NCI-H345 treated with DMSO at 0.1 percent for 48 hours (cell line): ENCODE data around the gene TMEM131L.
"Not testable (repeated sequence)": the region's sequence is repeated elsewhere in the genome, so short reads cannot be mapped to it uniquely, and the experiment has no call there.

ENCODE experiments used
- DNase-seq: peaks from one replicate; lab custom pipeline; 2025; ENCODE audit not compliant: unreplicated experiment; lab: John Stamatoyannopoulos, UW

TMEM131L gene, protein sequence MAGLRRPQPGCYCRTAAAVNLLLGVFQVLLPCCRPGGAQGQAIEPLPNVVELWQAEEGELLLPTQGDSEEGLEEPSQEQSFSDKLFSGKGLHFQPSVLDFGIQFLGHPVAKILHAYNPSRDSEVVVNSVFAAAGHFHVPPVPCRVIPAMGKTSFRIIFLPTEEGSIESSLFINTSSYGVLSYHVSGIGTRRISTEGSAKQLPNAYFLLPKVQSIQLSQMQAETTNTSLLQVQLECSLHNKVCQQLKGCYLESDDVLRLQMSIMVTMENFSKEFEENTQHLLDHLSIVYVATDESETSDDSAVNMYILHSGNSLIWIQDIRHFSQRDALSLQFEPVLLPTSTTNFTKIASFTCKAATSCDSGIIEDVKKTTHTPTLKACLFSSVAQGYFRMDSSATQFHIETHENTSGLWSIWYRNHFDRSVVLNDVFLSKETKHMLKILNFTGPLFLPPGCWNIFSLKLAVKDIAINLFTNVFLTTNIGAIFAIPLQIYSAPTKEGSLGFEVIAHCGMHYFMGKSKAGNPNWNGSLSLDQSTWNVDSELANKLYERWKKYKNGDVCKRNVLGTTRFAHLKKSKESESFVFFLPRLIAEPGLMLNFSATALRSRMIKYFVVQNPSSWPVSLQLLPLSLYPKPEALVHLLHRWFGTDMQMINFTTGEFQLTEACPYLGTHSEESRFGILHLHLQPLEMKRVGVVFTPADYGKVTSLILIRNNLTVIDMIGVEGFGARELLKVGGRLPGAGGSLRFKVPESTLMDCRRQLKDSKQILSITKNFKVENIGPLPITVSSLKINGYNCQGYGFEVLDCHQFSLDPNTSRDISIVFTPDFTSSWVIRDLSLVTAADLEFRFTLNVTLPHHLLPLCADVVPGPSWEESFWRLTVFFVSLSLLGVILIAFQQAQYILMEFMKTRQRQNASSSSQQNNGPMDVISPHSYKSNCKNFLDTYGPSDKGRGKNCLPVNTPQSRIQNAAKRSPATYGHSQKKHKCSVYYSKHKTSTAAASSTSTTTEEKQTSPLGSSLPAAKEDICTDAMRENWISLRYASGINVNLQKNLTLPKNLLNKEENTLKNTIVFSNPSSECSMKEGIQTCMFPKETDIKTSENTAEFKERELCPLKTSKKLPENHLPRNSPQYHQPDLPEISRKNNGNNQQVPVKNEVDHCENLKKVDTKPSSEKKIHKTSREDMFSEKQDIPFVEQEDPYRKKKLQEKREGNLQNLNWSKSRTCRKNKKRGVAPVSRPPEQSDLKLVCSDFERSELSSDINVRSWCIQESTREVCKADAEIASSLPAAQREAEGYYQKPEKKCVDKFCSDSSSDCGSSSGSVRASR (N-terminal part only)

DNA sequence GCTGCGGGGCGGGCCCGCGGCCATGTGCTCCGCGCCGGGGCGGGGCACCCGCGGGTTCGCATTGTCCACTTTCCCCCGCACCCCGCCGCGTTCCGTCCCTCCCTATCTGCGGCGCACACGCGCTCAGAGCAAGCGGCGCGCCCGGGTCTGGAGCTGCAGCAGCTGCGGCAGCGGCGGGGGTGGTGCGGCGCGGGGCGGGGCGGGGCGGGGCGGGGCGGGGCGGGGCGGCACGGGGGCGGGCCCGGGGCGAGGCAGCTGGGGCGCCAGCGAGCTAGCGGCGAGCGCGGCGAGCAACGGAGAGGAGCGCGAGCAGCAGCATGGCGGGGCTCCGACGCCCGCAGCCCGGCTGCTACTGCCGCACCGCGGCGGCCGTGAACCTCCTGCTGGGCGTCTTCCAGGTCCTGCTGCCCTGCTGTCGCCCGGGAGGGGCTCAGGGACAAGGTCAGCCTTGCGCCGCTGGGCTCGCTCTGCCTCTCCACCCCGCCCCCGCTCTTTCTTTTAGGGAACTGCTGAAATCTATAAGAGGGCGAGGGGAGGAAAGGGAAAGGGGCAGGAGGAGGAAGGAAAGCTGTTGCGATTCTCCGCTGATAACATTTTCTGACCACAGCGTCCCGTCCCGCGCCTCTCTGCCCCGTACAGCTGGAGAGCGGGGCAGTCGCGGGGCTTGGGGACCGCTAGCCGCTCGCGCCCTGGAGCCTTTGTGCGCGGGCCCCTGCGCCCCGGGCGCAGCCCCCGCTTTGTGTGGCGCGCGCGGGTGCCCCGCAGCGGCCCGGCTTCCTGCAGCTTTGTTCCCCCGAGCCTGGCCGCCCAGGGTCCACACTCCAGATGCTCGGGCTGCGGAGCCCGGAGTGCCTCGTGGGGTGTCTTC lies at the start of gene TMEM131L:
Gene TMEM131L, plus strand, starts transcription at position 280 of the 868 bp plus-strand sequence. Its CDS starts 38 bp downstream, at position 318.
- peak; percentile 15 for DNase-seq

DNA sequence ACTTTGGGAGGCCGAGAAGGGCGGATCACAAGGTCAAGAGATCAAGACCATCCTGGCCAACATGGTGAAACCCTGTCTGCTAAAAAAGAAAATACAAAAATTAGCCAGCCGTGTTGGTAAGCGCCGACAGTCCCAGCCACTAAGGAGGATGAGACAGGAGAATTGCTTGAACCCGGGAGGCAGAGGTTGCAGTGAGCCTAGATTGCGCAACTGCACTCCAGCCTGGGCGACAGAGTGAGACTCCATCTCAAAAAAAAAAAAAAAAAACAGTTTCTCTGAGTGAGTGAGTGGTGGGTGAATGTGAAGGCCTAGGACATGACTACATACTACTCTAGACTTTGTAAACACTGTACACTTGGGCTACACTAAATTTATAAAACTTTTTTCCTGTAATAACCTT lies 49.7 kb upstream of the TMEM131L start:
- DNase-seq: not testable (repeated sequence)

DNA sequence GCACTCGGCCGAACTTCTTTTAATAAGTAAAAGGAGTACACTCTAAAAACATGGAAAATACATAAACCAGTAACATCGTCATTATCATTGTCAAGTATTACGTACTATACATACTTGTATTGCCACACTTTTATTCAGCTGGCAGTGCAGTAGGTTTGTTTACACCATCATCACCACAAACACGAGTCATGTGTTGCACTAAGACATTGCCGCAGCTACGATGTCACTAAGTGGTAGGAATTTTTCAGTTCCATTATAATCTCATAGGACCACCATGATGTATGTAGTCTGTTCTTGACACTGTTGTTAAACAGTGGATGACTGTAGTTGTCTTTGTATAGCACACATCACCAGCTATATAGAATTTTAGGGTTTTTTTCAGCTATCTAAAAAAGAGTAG lies 48.0 kb upstream of the TMEM131L start:
- no peak for DNase-seq

DNA sequence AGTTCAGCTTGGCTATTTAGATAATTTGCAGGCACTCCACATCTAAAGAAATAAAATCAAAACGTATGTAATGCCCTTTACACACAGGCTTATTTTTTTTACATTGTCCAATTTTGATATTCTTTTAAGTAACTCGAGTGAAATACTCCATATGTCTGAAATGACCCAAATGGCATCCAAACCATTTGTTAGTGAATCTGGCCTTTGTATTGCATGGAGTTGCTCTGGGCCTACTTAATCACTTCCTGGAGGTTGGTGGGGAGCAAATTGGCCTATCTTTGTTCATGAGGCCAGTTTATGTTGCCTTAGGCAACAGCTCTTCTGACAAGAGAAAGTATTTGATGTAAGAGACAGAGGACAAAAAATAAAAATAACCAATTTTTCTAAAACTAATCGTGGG lies 47.6 kb upstream of the TMEM131L start:
- DNase-seq: no peak

DNA sequence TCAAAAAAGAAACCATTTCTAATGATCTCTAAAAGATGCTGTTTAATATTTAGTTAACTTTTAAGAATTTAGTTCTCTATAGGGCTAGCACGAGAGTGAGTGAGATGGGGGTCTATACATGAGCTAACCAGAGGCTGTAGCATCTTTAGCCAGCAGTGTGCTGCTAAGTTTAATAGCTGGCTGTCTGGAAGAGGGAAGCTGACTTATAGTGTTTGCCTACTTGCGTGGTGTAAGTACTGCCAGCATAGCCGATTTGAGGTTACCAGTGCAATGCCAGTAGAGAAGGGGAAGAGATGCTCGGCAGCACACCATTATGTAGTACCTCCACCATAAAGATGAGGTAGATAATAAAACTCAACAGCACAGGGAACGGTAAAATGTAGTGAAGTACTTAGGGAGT lies 47.1 kb upstream of the TMEM131L start:
- DNase-seq: no peak

DNA sequence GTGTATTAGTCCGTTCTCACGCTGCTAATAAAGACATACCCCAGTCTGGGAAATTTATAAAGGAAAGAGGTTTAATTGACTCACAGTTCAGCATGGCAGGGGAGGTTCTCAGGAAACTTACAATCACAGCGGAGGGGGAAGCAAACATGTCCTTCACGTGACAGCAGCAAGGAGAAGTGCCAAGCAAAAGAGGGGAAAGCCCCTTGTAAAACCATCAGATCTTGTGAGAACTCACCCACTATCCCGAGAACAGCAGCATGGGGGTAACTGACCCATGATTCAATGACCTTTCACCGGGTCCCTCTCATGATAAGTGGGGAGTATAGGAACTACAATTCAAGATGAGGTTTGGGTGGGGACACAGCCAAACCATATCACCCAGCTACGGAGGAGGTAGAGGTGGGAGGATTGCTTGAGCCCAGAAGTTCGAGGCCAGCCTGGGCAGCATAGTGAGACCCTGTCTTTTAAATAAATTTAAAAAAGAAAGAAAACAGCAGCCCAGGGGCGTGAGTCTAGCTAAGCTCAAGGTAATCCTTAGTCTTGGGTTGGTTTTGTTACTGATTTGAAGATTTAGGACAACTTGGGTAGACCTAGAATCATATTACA lies 46.4 kb upstream of the TMEM131L start:
- no peak for DNase-seq

DNA sequence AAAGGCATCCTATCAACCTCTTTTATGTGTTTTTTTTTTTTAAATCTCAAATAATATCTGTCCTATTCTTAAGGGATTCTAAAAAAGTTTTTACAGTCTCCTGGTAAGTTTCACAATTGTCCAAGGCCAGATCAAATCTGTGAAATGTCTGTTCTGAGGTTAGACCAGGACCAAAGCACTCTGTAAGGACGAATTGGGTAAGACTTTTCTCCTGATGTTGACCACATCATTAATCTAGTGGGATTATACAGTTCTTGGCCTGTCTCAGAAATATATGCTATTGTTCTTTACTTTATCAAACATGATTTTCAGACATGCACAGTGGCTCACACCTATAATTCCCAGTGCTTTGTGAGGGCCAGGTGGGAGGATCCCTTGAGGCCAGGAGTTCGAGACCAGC lies 45.8 kb upstream of the TMEM131L start:
- no peak for DNase-seq

DNA sequence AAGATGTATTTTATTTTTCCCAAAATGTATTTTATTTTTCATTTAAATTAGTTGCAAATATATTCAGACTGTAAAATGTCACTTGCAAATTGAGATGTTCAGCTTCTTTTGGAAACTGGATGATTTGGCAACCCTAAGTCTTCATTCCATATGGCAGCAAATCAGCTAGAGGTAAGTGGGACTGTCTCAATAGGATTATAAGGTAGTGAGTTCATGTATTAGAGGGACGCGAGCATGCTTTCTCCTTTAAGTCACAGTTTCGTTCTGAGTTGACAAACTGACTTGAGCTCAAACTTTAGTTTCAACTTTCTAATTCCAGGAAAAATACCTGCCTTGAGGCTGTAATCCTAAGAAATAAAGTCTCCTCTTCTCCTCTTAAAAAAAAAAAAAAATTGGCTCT lies 44.2 kb upstream of the TMEM131L start:
- no peak for DNase-seq

DNA sequence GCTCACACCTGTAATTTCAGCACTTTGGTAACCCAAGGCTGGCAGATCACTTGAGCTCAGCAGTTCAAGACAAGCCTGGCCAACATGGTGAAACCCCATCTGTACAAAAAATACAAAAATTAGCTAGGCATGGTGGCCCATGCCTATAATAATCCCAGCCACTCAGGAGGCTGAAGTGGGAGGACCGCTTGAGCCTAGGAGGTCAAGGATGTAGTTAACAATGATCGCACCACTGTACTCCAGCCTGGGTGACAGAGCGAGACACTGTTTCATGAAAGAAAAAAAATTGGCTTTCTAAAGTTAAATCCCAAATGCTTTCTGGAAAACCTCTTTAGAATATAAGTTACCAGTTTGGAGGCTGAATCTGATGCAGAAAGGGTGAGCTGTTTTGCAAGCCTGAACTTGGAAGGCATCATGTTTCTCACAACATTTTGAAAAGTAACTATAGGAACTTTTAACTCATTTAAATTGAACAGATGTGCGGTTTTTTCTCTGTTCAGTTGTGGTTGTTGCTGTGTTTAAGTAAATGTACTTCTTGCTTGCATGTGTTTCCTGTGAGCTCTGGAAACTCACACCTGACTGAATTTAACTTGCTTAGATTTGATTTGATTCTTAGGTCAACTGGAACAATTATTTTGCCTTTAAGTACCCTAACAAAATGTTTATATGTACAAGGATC lies 39.8 kb upstream of the TMEM131L start:
- no peak for DNase-seq

DNA sequence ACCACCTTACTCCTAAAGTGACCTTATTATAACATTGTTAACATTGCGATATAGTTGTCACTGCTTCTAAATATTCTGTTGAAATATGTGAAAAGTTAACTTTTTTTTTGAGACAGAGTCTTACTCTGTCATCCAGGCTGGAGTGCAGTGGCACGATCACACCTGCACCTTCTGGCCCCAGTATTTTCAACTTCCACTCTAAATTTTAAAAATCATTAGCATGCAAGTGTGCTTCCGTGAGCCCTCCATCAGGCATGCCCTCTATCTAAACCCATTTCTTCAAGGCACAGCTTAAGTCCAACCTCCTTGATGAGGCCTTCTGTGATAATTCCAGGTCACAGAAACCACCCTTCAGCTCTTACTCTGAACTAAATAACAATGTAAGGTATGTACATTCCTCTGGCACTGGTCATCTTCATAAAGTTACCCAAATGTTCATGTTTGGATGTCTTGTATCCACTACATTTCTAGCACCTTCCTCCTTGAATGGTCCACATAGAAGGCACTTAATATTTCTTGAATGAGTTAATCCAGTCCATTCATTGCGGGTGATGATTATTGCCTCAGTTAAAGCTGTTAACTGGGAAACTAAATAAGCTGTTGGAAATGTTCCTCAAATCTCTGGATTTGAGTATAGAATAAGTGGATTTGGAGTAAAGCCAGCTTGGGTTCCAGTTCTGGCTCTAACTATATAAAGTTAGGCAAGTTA lies 38.6 kb upstream of the TMEM131L start:
- DNase-seq: no peak

DNA sequence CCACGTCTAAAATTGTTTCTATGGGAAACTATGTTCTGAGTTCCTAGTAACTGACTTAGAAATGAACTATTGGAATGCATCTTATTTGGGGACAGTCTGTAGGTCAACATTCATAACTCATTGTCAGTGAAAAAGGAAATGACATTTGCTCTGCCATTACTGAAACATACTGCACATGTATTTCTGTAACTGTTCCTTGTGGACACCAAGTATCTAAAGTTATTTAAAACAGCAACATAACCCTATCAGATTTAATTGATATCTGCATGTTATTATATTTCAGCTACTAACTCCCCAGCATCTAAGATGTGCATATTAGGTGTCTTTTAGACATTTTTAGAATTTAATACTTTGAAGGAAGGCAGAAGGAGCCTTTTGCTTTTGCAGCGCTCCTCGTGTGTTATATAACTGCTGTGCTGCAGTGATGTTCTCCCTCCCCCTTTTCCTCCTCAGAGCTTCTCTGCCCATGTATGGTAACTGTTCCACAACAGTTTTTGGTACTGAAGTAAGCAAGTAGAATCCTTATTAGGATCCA lies 37.2 kb upstream of the TMEM131L start:
- no peak for DNase-seq

DNA sequence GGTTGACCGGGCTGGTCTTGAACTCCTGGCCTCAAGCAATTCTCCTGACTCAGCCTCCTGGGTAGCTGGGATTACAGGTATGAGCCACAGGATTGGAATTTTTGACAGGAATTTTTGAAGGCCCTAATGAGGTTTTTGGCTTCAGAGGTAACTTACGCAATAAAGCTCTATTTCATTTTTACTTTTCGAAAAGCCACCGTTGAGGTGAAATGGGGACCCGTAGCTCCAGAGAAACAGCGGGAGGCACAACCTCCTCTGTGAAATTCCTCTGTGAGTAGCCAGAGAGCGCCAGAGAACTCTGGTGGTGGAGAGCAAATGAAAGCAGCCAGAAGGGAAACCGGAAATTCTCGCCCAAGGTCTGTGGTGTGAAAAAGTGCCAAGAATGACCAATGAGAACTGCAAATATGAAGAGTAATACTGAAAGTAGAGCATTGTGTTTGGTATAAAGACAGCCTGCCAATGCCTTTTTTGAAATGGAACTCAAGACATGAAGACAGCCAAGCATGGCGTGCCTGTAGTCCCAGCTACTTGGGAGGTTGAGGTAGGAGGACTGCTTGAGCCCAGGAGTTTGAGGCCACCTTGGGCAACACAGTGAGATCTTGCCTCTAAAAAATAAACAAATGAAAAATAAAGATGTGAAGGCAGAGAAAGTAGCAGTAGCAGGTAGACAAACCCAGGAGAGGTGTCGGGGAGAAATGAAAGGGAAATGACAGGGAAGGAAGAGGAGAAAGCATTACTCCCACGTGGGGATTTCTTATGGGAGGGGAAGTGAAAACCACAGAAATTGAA lies 33.0 kb upstream of the TMEM131L start:
- no peak for DNase-seq

DNA sequence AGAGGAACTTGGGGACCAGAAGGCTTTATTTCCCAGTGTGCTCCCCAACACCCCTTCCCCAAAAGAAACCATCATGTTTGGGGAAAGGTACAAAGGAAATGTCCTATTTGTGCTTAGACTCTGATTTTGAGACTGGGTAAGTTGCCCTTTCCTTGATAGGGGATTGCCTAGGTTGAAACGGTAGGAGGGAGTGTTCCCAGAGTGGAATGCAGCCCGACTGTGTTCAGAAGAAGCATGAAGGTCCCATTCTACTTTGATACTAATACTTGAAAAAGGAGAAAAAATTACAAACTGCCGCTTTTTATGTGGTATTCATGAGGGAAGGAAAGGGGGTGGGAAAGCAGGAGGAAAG lies 32.4 kb upstream of the TMEM131L start:
- DNase-seq: no peak

DNA sequence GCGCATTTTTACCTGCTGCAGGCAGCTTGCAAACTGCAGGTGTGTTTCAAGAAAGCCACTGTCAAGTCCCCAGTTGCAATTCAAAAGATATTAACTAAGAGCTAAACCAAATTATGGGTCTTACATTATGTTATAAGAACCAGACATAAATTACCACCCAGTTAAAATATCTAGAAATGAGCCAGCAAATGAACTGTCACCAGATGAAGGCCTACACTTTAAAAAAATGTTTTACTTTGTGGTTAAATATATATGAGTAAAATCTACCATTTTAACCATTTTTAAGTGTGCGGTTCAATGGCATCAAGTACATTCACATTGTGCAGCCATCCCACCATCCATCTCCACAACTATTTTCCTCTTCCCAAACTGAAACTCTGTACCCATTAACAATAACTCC lies 32.0 kb upstream of the TMEM131L start:
- DNase-seq: no peak

DNA sequence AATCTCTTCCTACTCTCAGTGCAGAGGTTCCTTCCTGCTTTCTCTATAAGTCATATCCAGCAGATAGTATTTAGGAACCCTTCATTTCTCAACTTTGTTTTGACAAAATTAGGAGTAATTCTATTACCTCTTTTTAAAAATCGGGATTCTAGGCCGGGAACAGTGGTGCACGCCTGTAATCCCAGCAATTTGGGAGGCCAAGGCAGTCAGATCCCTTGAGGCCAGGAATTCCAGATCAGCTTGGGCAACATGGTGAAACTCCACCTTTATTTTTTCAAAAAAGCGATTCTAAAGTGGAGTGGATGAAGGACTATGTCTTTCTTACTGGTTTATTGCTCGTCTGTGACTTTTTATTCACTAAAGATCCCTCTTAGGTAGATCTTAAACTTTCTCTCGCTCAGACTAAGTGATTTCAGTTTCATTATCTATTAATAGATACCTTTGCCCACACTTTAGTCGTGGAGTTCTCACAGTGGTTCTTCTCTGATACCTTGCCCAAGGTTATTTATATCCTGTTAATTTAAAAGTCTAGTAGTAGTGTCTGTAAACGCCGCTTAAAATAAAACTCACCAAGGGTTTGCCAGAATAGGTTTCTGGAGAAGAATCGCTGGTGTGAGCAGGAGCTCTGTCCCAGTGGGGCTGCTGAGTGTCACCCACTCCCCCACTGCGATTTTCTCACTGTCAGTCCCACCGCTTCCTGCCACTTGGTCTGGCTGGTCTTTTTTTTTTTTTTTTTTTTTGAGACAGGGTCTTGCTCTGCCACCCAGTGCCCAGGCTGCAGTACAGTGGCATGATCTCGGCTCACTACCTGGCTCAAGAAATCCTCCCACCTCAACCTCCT lies 27.0 kb upstream of the TMEM131L start:
- DNase-seq: no peak

DNA sequence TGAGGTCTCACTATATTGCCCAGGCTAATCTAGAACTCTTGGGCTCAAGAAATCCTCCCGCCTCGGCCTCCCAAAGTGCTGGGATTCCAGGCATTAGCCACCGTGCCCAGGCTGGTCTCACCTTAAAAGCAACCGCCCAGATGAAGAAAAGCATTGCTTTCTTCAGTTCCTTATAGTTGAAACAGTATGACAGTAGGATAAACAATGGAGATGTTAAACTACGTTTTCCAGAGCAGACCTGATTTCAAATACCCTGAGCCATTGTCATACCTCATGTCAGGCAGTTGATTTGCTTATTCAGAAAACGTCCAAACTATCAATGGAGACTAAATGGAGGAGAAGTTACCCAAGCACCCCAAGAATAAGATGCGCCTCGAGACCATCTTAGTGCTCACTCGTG lies 26.3 kb upstream of the TMEM131L start:
- no peak for DNase-seq

DNA sequence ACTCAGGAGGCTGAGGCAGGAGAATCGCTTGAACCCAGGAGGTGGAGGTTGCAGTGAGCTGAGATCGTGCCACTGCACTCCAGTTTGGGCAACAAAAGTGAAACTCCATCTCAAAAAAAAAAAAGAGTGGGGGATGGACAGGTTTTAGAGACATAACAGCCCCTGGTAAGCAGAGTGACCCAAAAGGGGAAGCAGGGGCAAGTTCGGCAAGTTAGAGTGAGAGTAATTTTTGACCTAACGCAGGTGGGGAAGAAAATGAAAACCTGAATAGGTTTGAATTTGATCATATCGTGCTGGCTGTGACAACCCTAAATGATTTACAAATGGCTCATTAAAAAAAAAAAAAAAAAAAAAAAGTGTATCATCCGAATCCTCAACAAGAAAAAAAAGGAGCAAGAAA lies 25.7 kb upstream of the TMEM131L start:
- DNase-seq: no peak
